ENCODE results near the gene HMOX1.

DNA sequence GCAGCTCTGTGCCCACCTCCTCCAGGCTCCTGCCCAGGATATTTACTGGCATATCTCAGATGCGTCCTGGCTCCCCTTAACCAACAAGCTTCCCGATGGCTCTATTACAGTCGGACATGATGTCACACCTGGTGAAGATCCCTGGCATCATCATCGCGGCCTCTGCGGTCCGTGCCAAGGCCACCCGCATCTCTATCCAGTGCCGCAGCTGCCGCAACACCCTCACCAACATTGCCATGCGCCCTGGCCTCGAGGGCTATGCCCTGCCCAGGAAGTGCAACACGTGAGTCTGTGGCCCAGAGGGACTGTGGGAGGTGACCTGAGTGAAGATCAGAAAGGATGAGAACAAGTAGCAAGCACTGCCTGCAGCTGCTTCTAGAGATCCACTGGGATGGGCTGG is 25.5 kb downstream of the HMOX1 start:
- TF ChIP-seq, protein P1, sequence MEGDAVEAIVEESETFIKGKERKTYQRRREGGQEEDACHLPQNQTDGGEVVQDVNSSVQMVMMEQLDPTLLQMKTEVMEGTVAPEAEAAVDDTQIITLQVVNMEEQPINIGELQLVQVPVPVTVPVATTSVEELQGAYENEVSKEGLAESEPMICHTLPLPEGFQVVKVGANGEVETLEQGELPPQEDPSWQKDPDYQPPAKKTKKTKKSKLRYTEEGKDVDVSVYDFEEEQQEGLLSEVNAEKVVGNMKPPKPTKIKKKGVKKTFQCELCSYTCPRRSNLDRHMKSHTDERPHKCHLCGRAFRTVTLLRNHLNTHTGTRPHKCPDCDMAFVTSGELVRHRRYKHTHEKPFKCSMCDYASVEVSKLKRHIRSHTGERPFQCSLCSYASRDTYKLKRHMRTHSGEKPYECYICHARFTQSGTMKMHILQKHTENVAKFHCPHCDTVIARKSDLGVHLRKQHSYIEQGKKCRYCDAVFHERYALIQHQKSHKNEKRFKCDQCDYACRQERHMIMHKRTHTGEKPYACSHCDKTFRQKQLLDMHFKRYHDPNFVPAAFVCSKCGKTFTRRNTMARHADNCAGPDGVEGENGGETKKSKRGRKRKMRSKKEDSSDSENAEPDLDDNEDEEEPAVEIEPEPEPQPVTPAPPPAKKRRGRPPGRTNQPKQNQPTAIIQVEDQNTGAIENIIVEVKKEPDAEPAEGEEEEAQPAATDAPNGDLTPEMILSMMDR (IDR thresholded peaks at IDR 0.05): no peak
- TF ChIP-seq NR1H2 (CRISPR knock-in tag; IDR thresholded peaks at IDR 0.05) (no peak), PREB (CRISPR knock-in tag; IDR thresholded peaks at IDR 0.05; ENCODE audit: borderline replicate concordance) (no peak), ZNF263 (CRISPR knock-in tag; IDR thresholded peaks at IDR 0.05; ENCODE audit: low read depth) (no peak), JUN (CRISPR knock-in tag; IDR thresholded peaks at IDR 0.05) (no peak), ZNF416 (CRISPR knock-in tag; IDR thresholded peaks at IDR 0.05) (no peak), ATF3 (CRISPR knock-in tag; conservative IDR thresholded peaks at IDR 0.05) (no peak), USF2 (CRISPR knock-in tag; IDR thresholded peaks at IDR 0.05) (no peak), ZNF512 (CRISPR knock-in tag; IDR thresholded peaks at IDR 0.05; ENCODE audit: borderline replicate concordance) (no peak), RORB (CRISPR knock-in tag; IDR thresholded peaks at IDR 0.05) (no peak)
- TF ChIP-seq, protein P2, sequence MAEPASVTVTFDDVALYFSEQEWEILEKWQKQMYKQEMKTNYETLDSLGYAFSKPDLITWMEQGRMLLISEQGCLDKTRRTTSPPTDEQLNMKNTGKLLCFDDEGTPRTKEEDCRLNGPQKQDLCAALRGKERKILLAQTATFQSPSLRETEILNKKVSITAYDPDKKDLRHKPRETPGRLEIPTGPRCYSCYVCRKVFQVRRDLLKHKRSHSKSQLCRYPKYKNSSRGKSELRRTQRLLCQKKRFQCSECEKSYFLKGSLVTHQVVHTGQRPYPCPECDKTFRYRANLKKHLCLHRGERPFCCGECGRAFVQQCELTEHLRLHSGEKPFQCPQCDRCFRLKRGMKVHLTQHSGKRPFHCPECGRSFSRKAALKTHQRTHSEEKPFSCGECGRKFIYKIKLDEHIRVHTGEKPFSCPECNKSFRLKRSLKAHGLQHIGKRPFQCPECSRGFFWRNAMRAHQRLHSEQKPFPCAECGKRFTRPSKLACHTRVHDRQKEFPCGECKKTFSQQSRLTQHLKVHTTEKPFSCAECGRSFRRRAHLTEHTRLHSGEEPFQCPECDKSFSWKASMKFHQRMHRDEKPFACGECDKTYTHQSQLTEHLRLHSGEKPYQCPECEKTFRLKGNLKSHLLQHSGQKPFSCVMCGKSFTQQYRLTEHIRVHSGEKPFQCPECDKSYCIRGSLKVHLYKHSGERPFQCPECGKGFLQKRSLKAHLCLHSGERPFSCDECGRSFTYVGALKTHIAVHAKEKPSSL (CRISPR knock-in tag; conservative IDR thresholded peaks at IDR 0.05): no peak

All from WTC11 (cell line).